Neural progenitor cell (in vitro differentiated cells): ENCODE data around the gene SCAMP1. TPM values are rescaled to one million over a fixed set of nuclear protein-coding genes. Genes with fewer than 3 reads are reported as not detected.

Experiments used
- DNase-seq: peaks from one replicate; pipeline ENCODE4 v3.0.0-alpha.2; 2016; ENCODE audit warnings: low spot score
- H2AFZ ChIP-seq: fragments of 200-600 bp; sonication (generic); replicated peaks from 2 replicates; pipeline ENCODE4 v1.6.1; 2016; ENCODE audit warnings: antibody characterized with exemption
- H3F3A ChIP-seq: fragments of 200-600 bp; sonication (generic); 2 replicates; pipeline ENCODE4 v1.6.1; 2016; ENCODE audit warnings: antibody characterized with exemption, low read depth
- H3K27ac ChIP-seq: fragments of 200-600 bp; sonication (generic); 2 replicates; pipeline ENCODE4 v1.5.1; 2016; ENCODE audit warnings: mild to moderate bottlenecking
- H3K27me3 ChIP-seq: fragments of 200-600 bp; sonication (generic); 2 replicates; pipeline ENCODE4 v1.6.1; 2016; ENCODE audit warnings: mild to moderate bottlenecking, moderate library complexity
- H3K36me3 ChIP-seq: fragments of 200-600 bp; sonication (generic); 2 replicates; pipeline ENCODE4 v1.5.1; 2016
- H3K4me1 ChIP-seq: fragments of 200-600 bp; sonication (generic); 2 replicates; pipeline ENCODE4 v1.6.1; 2016; ENCODE audit warnings: mixed run types
- H3K4me2 ChIP-seq: fragments of 200-600 bp; sonication (generic); 2 replicates; pipeline ENCODE4 v1.6.1; 2016
- H3K4me3 ChIP-seq: fragments of 200-600 bp; sonication (generic); 2 replicates; pipeline ENCODE4 v1.5.1; 2016
- H3K79me2 ChIP-seq: fragments of 200-600 bp; sonication (generic); 2 replicates; pipeline ENCODE4 v1.6.1; 2016; ENCODE audit warnings: low read depth
- H3K9ac ChIP-seq: fragments of 200-600 bp; sonication (generic); 2 replicates; pipeline ENCODE4 v1.6.1; 2016
- H3K9me3 ChIP-seq: fragments of 200-600 bp; sonication (generic); 2 replicates; pipeline ENCODE4 v1.5.1; 2016; ENCODE audit warnings: low read depth
- H4K20me1 ChIP-seq: fragments of 200-600 bp; sonication (generic); 2 replicates; pipeline ENCODE4 v1.6.1; 2016; ENCODE audit warnings: low read depth
- H3K27ac Mint-ChIP-seq: 3 replicates; pipeline ENCODE4 v1.8.0; 2021; ENCODE audit warnings: mixed read lengths
- H3K27me3 Mint-ChIP-seq: 2 replicates; pipeline ENCODE4 v1.8.0; 2022; ENCODE audit warnings: low read depth, mild to moderate bottlenecking, inconsistent platforms, moderate library complexity, mixed read lengths; ENCODE audit not compliant: insufficient read depth
- H3K36me3 Mint-ChIP-seq: 3 replicates; pipeline ENCODE4 v1.8.0; 2021; ENCODE audit warnings: mixed read lengths
- H3K4me1 Mint-ChIP-seq: 3 replicates; pipeline ENCODE4 v1.8.0; 2021; ENCODE audit warnings: mixed read lengths
- H3K4me3 Mint-ChIP-seq: 3 replicates; pipeline ENCODE4 v1.8.0; 2021; ENCODE audit warnings: mild to moderate bottlenecking, moderate library complexity, mixed read lengths
- H3K9me3 Mint-ChIP-seq: 3 replicates; pipeline ENCODE4 v1.8.0; 2020; ENCODE audit warnings: mixed read lengths
- CTCF ChIP-seq: fragments of 200-600 bp; sonication (generic); IDR thresholded peaks from 2 replicates; pipeline ENCODE4 v1.5.1; 2017; ENCODE audit warnings: antibody characterized with exemption, mild to moderate bottlenecking
- EZH2 ChIP-seq: fragments of 200-600 bp; sonication (generic); IDR thresholded peaks from 2 replicates; pipeline ENCODE4 v1.6.1; 2017; ENCODE audit warnings: antibody characterized with exemption, mild to moderate bottlenecking, moderate library complexity
- EZH2phosphoT487 ChIP-seq: fragments of 200-600 bp; sonication (generic); IDR thresholded peaks from 2 replicates; pipeline ENCODE4 v1.6.1; 2017; ENCODE audit warnings: antibody characterized with exemption
- total RNA-seq: library from RNA; depleted of rRNA; stranded (reverse); fragments of >200 nt; gene quantifications from 2 replicates; pipeline ENCODE4 v1.2.3, GENCODE V29; 2015; ENCODE audit warnings: low replicate concordance

Gene SCAMP1
- total RNA-seq, 1 donor from 2014 or later: 110 TPM

GRCh38 chr5:78472469-78473106 is 112.2 kb downstream of the SCAMP1 start:
- no peaks in the 10 kb centered on the region for H3K79me2 ChIP-seq
- no peak overlapping the region for H3K27ac ChIP-seq
- Mint-ChIP-seq H3K4me1 (no peaks in the 10 kb centered on the region), H3K9me3 (no peaks in the 10 kb centered on the region), H3K27me3 (no peaks in the 10 kb centered on the region), H3K27ac (no peak overlapping the region), H3K4me3 (no peak overlapping the region), H3K36me3 (no peaks in the 10 kb centered on the region)
- no peak overlapping the region for H2AFZ ChIP-seq
- no peaks in the 10 kb centered on the region for H3K27me3 ChIP-seq
- H3K4me1 ChIP-seq: no peaks in the 10 kb centered on the region
- no peak for DNase-seq
- H3K36me3 ChIP-seq: peaks cover 6% of the 10 kb centered on the region
- TF ChIP-seq EZH2phosphoT487 (no peak), CTCF (no peak), EZH2 (no peak)
- H3K9ac ChIP-seq: no peak overlapping the region
- H3K4me3 ChIP-seq: no peak overlapping the region
- H3F3A ChIP-seq: no peaks in the 10 kb centered on the region
- no peaks in the 10 kb centered on the region for H4K20me1 ChIP-seq
- H3K4me2 ChIP-seq: no peak overlapping the region
- H3K9me3 ChIP-seq: no peaks in the 10 kb centered on the region

- H3K4me2 ChIP-seq: no peak overlapping the region
- H3K27ac Mint-ChIP-seq: no peak overlapping the region
- no peak for DNase-seq
- H3K36me3 Mint-ChIP-seq: no peaks in the 10 kb centered on the region
- H3K36me3 ChIP-seq: peaks cover 6% of the 10 kb centered on the region
- H3K79me2 ChIP-seq: no peaks in the 10 kb centered on the region
- no peak overlapping the region for H3K27ac ChIP-seq
- no peaks in the 10 kb centered on the region for H3K27me3 ChIP-seq
- no peaks in the 10 kb centered on the region for H3K4me1 Mint-ChIP-seq
- H3K9me3 ChIP-seq: no peaks in the 10 kb centered on the region
- H3K9ac ChIP-seq: no peak overlapping the region
- H3F3A ChIP-seq: no peaks in the 10 kb centered on the region
- H2AFZ ChIP-seq: no peak overlapping the region
- H3K4me3 Mint-ChIP-seq: no peak overlapping the region
- TF ChIP-seq CTCF: no peak
- TF ChIP-seq EZH2phosphoT487: no peak
- TF ChIP-seq EZH2: no peak
- H3K27me3 Mint-ChIP-seq: no peaks in the 10 kb centered on the region
- no peaks in the 10 kb centered on the region for H4K20me1 ChIP-seq
- no peaks in the 10 kb centered on the region for H3K9me3 Mint-ChIP-seq
- H3K4me3 ChIP-seq: no peak overlapping the region
- no peaks in the 10 kb centered on the region for H3K4me1 ChIP-seq
Observed at GRCh38 chr5:78473751-78474150, 113.3 kb downstream of the SCAMP1 start.

- peaks cover 2% of the 10 kb centered on the region for H3K36me3 Mint-ChIP-seq
- no peaks in the 10 kb centered on the region for H4K20me1 ChIP-seq
- no peaks in the 10 kb centered on the region for H3K27me3 Mint-ChIP-seq
- H3K4me1 Mint-ChIP-seq: no peaks in the 10 kb centered on the region
- H3K9ac ChIP-seq: no peak overlapping the region
- no peaks in the 10 kb centered on the region for H3K9me3 Mint-ChIP-seq
- H3K9me3 ChIP-seq: no peaks in the 10 kb centered on the region
- TF ChIP-seq EZH2phosphoT487 (no peak), EZH2 (no peak), CTCF (no peak)
- no peak overlapping the region for H3K4me2 ChIP-seq
- no peaks in the 10 kb centered on the region for H3F3A ChIP-seq
- no peak overlapping the region for H3K4me3 ChIP-seq
- no peak overlapping the region for H3K27ac ChIP-seq
- H3K79me2 ChIP-seq: no peaks in the 10 kb centered on the region
- no peak overlapping the region for H3K27ac Mint-ChIP-seq
- H3K4me1 ChIP-seq: no peaks in the 10 kb centered on the region
- H3K4me3 Mint-ChIP-seq: no peak overlapping the region
- peaks cover 6% of the 10 kb centered on the region for H3K36me3 ChIP-seq
- H2AFZ ChIP-seq: no peak overlapping the region
- H3K27me3 ChIP-seq: no peaks in the 10 kb centered on the region
- no peak for DNase-seq
Observed at GRCh38 chr5:78475370-78475769, 115.0 kb downstream of the SCAMP1 start.
